Measurements from ENCODE around the gene CFAP69.
"Not testable (repeated sequence)": the region's sequence is repeated elsewhere in the genome, so short reads cannot be mapped to it uniquely, and the experiment has no call there.

Gene CFAP69

GRCh38 chr7:90346336-90347125 is 101.6 kb downstream of the CFAP69 start, which contains the start of gene GTPBP10:
GTPBP10 (plus strand) TSS chr7:90346716; CDS start chr7:90346742, 26 bp downstream.
- DNase-seq (ENCODE audit: low read depth), result peak; percentile 95

GRCh38 chr7:90347759-90348158 is 102.8 kb downstream of the CFAP69 start:
- no peak for DNase-seq (ENCODE audit: low read depth)

- no peak for DNase-seq (ENCODE audit: low read depth)
Observed at GRCh38 chr7:90349305-90349704, 104.3 kb downstream of the CFAP69 start.

DNA sequence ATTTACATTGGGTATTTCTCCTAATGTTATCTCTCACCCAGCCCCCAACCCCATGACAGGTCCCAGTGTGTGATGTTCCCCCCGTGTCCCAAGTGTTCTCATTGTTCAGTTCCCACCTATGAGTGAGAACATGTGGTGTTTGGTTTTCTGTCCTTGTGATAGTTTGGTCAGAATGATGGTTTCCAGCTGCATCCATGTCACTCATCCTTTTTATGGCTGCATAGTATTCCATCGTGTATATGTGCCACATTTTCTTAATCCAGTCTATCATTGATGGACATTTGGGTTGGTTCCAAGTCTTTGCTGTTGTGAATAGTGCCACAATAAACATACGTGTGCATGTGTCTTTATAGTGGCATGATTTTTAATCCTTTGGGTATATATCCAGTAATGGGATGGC is 105.1 kb downstream of the CFAP69 start:
- not testable (repeated sequence) for DNase-seq (ENCODE audit: low read depth)

GRCh38 chr7:90351987-90352386 is 107.0 kb downstream of the CFAP69 start:
- DNase-seq (ENCODE audit: low read depth), result no peak

All from stimulated activated CD8-positive, alpha-beta memory T cell treated with anti-CD3 and anti-CD28 coated beads, Interleukin-12 subunit alpha, Interleukin-12 subunit beta, amount 100 ng/mL, for 1 hour (primary cell).